ENCODE measurements around the gene TTC39A.
"Not testable (repeated sequence)": the region's sequence is repeated elsewhere in the genome, so short reads cannot be mapped to it uniquely, and the experiment has no call there.

The TTC39A gene

GRCh38 chr1:51272916-51273315, 57.4 kb downstream of the TTC39A start:
- no peak for DNase-seq (ENCODE audit: extremely low read depth in 1 of 2, low read depth in 1 of 2)

GRCh38 chr1:51270751-51271150, 59.6 kb downstream of the TTC39A start:
- no peak for DNase-seq (ENCODE audit: extremely low read depth in 1 of 2, low read depth in 1 of 2)

DNA sequence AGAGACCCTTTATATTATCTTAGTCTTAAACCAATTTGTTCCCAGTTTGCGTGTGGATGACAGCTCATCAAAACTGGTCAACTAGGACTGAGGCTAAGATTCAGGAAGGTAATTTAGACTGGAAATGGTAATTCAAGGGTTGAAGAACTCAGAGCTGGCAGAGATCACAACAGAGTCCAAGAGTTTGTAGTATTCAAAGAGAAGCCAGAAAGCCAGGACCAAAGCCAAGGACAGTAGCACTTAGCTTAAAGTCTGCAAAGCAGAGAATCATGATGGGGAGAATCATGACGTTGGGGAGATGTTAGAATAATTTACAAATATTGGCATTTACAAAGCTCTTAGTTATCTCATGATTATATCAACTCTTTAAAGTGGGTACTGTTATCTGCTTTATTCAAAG, 61.7 kb downstream of the TTC39A start:
- DNase-seq (ENCODE audit: extremely low read depth in 1 of 2, low read depth in 1 of 2) = no peak

DNA sequence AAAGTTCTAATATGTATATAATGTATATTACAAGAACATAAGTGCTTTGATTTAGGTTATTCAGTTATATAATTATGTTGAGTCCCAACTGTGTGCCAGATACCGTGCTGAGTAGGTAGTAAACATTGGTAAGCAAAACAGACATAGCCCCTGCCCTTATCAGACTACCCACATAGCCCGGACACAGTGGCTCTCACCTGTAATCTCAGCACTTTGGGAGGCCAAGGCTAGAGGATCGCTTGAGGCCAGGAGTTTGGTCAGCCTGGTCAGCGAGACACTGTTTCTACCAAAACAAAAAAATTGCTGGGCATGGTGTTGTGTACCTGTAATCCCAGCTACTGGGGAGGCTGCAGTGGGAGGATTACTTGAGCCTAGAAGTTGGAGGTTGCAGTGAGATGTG, 63.6 kb downstream of the TTC39A start:
- no peak for DNase-seq (ENCODE audit: extremely low read depth in 1 of 2, low read depth in 1 of 2)

DNA sequence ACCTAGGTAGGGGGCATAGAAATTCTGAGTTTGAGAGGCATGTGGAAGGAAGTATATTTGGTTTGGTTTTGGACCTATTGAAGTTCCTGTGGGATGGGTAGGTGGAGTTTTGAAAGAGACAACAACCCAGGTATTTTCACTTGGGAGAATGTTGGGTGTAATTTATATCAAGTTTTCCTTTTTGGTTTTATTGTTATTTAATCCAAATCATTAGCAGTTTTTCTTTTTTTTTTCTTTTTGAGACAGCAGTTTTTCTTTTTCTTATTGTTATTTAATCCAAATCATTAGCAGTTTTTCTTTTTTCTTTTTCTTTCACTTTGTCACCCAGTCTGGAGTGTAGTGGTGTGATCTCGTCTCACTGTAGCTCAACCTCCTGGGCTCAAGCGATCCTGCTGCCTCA, 64.2 kb downstream of the TTC39A start:
- DNase-seq (ENCODE audit: extremely low read depth in 1 of 2, low read depth in 1 of 2) = no peak

DNA sequence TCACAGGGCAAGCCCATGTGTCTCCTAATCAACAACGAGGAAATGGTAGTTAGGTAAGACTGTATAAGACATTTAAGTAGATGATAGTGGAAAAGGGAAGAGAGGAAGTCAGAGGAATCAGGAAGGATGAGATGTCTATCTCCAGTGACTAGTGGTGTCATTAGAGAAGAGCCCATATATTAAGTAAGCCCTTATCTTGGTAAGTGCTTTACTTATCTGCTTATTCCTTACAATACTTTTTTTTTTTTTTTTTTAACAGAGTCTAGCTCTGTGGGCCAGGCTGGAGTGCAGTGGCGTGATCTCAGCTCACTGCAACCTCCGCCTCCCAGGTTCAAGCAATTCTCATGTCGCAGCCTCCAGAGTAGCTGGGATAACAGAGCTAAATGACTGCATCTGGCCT, 64.7 kb downstream of the TTC39A start:
- no peak for DNase-seq (ENCODE audit: extremely low read depth in 1 of 2, low read depth in 1 of 2)

- DNase-seq (ENCODE audit: extremely low read depth in 1 of 2, low read depth in 1 of 2) = no peak
These were observed 65.9 kb downstream of the TTC39A start for GRCh38 chr1:51264451-51264850.

GRCh38 chr1:51263147-51263877, 67.0 kb downstream of the TTC39A start:
- DNase-seq (ENCODE audit: extremely low read depth in 1 of 2, low read depth in 1 of 2) = no peak

GRCh38 chr1:51255331-51255730, 75.0 kb downstream of the TTC39A start:
- DNase-seq (ENCODE audit: extremely low read depth in 1 of 2, low read depth in 1 of 2) = no peak

DNA sequence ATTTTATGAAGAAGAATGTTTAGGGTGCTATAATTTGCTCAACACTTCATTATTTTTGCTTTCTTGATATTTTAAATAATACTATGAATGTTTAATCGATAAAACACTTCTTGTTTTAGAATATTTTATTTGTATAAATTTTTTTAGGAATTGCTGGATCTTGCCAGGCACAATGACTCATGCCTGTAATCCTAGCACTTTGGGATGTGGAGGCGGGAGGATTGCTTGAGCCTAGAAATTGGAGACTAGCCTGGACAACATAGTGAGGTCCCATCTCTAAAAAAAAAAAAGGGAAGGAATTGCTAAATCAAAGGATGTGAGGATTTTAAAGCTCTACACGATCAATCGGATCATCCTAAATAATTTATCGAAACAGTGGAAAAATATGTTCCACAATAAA, 76.7 kb downstream of the TTC39A start:
- no peak for DNase-seq (ENCODE audit: extremely low read depth in 1 of 2, low read depth in 1 of 2)

- DNase-seq (ENCODE audit: extremely low read depth in 1 of 2, low read depth in 1 of 2) = no peak
These were observed 78.0 kb downstream of the TTC39A start for GRCh38 chr1:51252366-51252765.

- DNase-seq (ENCODE audit: extremely low read depth in 1 of 2, low read depth in 1 of 2) = not testable (repeated sequence)
These were observed 79.2 kb downstream of the TTC39A start for GRCh38 chr1:51251165-51251564.

- DNase-seq (ENCODE audit: extremely low read depth in 1 of 2, low read depth in 1 of 2) = not testable (repeated sequence)
These were observed 79.6 kb downstream of the TTC39A start for GRCh38 chr1:51250729-51251128.

DNA sequence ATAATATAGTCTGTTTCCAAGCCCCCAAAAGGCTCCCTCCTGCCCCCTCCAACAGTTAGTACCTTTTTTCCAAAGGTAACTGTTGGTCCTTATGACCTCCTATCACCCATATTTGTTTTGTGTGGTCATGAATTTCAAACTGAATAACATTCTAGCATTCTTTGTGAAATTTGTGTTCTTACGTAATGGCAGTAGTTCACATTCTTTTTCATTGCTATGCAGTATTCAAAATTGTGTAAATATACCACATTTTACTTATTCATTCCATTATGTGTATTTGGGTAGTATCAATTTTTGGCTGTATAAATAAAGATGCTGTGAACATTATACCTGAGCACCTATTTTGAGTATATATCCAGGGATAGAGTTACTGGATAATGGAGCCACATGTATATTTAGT, 80.9 kb downstream of the TTC39A start:
- DNase-seq (ENCODE audit: extremely low read depth in 1 of 2, low read depth in 1 of 2) = no peak

GRCh38 chr1:51247499-51247898, 82.9 kb downstream of the TTC39A start:
- DNase-seq (ENCODE audit: extremely low read depth in 1 of 2, low read depth in 1 of 2) = no peak

- no peak for DNase-seq (ENCODE audit: extremely low read depth in 1 of 2, low read depth in 1 of 2)
These were observed 83.3 kb downstream of the TTC39A start for GRCh38 chr1:51247022-51247421.

GRCh38 chr1:51242546-51242945, 87.8 kb downstream of the TTC39A start:
- no peak for DNase-seq (ENCODE audit: extremely low read depth in 1 of 2, low read depth in 1 of 2)

- DNase-seq (ENCODE audit: extremely low read depth in 1 of 2, low read depth in 1 of 2) = no peak
These were observed 89.2 kb downstream of the TTC39A start for GRCh38 chr1:51241119-51241518.

DNA sequence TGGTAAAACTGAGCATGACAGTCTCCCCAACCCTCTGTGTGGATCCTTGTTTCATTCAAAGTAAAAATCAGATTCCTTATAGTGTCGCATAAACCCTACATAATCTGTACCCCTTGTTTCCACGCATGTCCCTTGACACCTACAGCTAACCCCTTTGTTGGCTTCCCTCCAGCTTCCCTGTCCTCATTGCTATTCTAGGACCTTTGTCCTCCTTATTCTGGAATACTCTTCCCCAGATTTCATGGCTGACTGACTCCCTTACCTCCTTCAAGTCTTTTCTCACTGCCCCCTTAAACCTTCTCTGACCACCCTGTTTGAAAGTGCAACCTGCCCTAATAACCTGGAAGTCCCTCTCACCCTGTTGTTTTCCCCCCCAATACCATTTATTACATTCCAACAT, 90.3 kb downstream of the TTC39A start:
- no peak for DNase-seq (ENCODE audit: extremely low read depth in 1 of 2, low read depth in 1 of 2)

GRCh38 chr1:51238034-51238403, 92.3 kb downstream of the TTC39A start:
- no peak for DNase-seq (ENCODE audit: extremely low read depth in 1 of 2, low read depth in 1 of 2)

DNA sequence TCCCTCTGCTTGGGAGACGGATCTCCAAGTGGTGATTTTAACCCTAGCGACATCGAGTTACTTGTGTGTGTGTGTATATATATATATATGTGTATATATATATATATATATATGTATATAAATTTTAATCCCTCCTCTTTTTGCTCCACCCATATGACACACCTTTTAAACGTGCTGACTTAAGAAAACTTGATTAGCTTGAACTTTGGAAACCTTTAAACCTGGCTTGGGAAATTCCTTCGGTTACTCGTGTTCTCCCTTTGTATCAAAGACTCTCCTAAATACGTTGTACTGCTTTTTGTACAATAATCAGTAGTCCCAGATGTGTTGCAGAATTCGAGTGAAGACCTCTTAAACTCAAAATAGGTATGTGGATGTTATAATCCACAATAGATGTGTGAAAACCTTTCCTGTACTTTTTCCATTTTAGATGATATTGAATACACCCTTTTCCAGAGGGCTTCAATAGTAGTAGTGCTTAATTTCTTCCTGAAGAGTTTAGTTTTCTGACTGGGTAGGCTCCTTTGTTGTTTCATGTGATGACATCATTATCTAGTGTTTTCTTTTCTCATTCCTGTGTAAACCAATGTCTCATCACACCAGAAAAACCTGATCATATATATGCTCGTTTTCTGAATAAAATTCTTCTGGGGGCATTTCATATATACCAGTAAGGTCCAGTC, 92.9 kb downstream of the TTC39A start:
- DNase-seq (ENCODE audit: extremely low read depth in 1 of 2, low read depth in 1 of 2) = no peak

Measured in activated CD8-positive, alpha-beta memory T cell treated with anti-CD3 and anti-CD28 coated beads for 1 hour (primary cell).